SK-N-SH treated with all-trans-retinoic acid at 6 μM for 48 hours (cell line): Measurements from ENCODE around the gene TRIM15.

Source experiments
- BACH2 ChIP-seq: fragments of 250-450 bp; sonication (Bioruptor Pico); IDR thresholded peaks from 2 replicates; pipeline ENCODE4 v1.9.0; 2021; ENCODE audit warnings: mild to moderate bottlenecking, borderline replicate concordance
- CREB5 ChIP-seq: fragments of 250-450 bp; sonication (Bioruptor Pico); IDR thresholded peaks from 2 replicates; pipeline ENCODE4 v1.5.1; 2020; ENCODE audit warnings: low read depth, mild to moderate bottlenecking, moderate library complexity
- GLIS3 ChIP-seq: fragments of 250-450 bp; sonication (Bioruptor Pico); IDR thresholded peaks from 2 replicates; pipeline ENCODE4 v1.5.0; 2020; ENCODE audit warnings: mild to moderate bottlenecking, moderate library complexity
- ISL1 ChIP-seq: fragments of 250-450 bp; sonication (Bioruptor Pico); IDR thresholded peaks from 2 replicates; pipeline ENCODE4 v2.1.2; 2022; ENCODE audit warnings: mild to moderate bottlenecking, moderate library complexity
- OSR1 ChIP-seq: fragments of 250-450 bp; sonication (Bioruptor Pico); IDR thresholded peaks from 2 replicates; pipeline ENCODE4 v1.8.0; 2022; ENCODE audit warnings: moderate library complexity, mild to moderate bottlenecking, inconsistent platforms
- RARB ChIP-seq: fragments of 250-450 bp; sonication (Bioruptor Pico); IDR thresholded peaks from 2 replicates; pipeline ENCODE4 v1.8.0; 2021; ENCODE audit warnings: mild to moderate bottlenecking, moderate library complexity
- SNAI2 ChIP-seq: fragments of 250-450 bp; sonication (Bioruptor Pico); IDR thresholded peaks from 2 replicates; pipeline ENCODE4 v1.5.0; 2020; ENCODE audit warnings: mild to moderate bottlenecking, moderate library complexity
- ZC3H10 ChIP-seq: fragments of 250-450 bp; sonication (Bioruptor Pico); IDR thresholded peaks from 2 replicates; pipeline ENCODE4 v1.5.1; 2021; ENCODE audit warnings: mild to moderate bottlenecking, moderate library complexity
- ZFP30 ChIP-seq: fragments of 450-650 bp; formaldehyde crosslinking; IDR thresholded peaks from 2 replicates; pipeline ENCODE4 v1.5.0; 2022; ENCODE audit warnings: mild to moderate bottlenecking, moderate library complexity
- ZNF565 ChIP-seq: fragments of 450-650 bp; formaldehyde crosslinking; conservative IDR thresholded peaks from 2 replicates; pipeline ENCODE4 v1.5.0; 2020; ENCODE audit warnings: low read depth, mild to moderate bottlenecking, moderate library complexity
- TF ChIP-seq, protein P1 (sequence below): fragments of 250-450 bp; sonication (Bioruptor Pico); IDR thresholded peaks from 2 replicates; pipeline ENCODE4 v1.5.0; 2020; ENCODE audit warnings: mild to moderate bottlenecking, moderate library complexity

- TF ChIP-seq BACH2 (CRISPR knock-in tag) (no peak), SNAI2 (CRISPR knock-in tag) (no peak), ZNF565 (CRISPR knock-in tag) (no peak), GLIS3 (CRISPR knock-in tag) (no peak), ISL1 (CRISPR knock-in tag) (no peak), CREB5 (CRISPR knock-in tag) (no peak), RARB (no peak), OSR1 (no peak), ZFP30 (no peak), ZC3H10 (no peak)
- TF ChIP-seq, protein P1, sequence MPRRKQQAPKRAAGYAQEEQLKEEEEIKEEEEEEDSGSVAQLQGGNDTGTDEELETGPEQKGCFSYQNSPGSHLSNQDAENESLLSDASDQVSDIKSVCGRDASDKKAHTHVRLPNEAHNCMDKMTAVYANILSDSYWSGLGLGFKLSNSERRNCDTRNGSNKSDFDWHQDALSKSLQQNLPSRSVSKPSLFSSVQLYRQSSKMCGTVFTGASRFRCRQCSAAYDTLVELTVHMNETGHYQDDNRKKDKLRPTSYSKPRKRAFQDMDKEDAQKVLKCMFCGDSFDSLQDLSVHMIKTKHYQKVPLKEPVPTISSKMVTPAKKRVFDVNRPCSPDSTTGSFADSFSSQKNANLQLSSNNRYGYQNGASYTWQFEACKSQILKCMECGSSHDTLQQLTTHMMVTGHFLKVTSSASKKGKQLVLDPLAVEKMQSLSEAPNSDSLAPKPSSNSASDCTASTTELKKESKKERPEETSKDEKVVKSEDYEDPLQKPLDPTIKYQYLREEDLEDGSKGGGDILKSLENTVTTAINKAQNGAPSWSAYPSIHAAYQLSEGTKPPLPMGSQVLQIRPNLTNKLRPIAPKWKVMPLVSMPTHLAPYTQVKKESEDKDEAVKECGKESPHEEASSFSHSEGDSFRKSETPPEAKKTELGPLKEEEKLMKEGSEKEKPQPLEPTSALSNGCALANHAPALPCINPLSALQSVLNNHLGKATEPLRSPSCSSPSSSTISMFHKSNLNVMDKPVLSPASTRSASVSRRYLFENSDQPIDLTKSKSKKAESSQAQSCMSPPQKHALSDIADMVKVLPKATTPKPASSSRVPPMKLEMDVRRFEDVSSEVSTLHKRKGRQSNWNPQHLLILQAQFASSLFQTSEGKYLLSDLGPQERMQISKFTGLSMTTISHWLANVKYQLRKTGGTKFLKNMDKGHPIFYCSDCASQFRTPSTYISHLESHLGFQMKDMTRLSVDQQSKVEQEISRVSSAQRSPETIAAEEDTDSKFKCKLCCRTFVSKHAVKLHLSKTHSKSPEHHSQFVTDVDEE (CRISPR knock-in tag), result no peak
Measured at GRCh38 chr6:30188541-30188940, 25.2 kb downstream of the TRIM15 start.
